Activated naive CD8-positive, alpha-beta T cell treated with anti-CD3 and anti-CD28 coated beads, Interleukin-2, amount 50 U/mL, for 16 hours (primary cell): ENCODE results near the gene PLCH1.

Experiments
- DNase-seq: peaks from one replicate; pipeline ENCODE4 v3.0.0-alpha.2; 2020; ENCODE audit warnings: low read depth, low spot score

PLCH1 gene

DNA sequence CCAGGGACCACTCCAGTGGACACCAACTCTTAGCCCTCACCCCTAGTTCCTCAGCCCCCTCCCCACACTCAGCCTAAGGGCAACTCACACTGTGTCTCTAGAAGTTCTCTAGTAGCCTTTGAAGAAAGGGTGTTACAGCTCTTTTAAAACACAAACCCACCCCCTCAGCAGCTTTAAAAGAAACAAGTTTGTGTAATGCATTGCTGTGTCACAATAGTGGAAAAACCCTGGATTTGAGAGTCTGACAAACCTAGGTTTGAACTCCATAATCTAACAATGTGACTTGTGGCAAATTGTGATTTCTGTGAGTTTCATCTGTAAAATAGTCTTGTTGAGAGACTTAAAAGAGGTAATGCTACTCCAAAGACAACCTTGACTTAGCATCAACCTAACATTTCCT lies 54.0 kb downstream of the PLCH1 start:
- no peak for DNase-seq

DNA sequence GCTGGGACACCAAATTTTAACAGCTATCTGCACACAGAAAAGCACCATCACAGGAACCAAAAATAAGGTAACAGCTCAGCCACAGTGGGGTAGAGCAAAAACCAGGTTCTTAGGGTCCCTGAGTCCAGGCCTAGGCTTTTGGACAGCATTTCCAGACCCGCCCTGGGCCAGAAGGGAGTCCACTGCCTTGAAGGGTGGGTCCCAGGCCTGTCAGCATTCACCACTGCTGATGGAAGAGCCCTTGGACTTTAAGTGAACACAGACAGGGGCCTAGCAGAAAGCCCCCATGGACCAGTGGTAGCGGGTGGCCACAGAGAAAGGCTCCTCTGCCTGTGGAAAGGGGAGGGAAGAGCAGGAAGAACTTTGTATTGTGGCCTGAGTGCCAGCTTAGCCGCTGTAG lies 56.4 kb downstream of the PLCH1 start:
- no peak for DNase-seq

GRCh38 chr3:155683344-155683720 lies 61.5 kb downstream of the PLCH1 start:
- no peak for DNase-seq

DNA sequence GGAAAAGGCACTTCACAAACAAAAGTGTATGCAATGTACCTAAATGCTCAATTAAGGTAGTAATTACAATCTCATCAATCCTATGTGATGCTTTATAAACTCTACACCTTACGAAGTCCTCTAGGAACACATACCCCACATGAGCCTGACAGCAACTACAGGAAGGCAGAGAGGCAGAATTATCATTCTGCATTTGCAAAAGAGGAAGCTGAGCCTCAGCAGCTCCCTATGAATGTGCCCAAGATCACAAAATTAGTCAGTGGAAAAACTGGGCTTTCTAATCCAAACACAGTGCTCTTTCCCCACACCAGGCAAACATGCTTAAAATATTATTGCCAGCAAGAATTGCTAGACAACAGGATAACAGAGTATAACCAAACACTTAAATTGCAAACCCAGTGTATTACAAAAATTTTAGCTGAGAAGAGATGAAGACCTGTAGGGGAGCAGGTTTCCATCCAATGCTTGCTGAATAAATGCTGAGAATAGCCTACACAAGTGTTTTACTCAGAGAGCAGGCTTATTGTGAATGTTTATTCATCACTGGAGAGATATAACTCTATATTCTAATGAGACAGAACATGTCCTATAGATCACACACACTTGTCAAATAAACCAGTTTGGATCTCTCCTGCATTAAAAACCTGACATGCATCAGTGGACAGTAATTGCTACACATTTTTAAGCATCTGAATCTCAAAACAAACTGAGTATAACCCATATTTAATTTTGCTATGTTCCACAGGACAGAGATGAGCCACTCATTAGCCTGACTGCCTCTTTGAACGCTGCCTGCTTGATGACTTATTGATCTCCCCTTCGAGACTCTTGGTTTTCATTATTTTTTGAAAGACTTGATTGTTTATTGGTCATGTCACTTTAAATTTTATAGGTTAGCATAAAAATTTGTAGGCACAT lies 62.2 kb downstream of the PLCH1 start:
- DNase-seq: no peak

GRCh38 chr3:155676252-155676981 lies 68.5 kb downstream of the PLCH1 start:
- DNase-seq: no peak

GRCh38 chr3:155675094-155675493 lies 69.8 kb downstream of the PLCH1 start:
- no peak for DNase-seq

GRCh38 chr3:155673421-155673820 lies 71.5 kb downstream of the PLCH1 start:
- no peak for DNase-seq

DNA sequence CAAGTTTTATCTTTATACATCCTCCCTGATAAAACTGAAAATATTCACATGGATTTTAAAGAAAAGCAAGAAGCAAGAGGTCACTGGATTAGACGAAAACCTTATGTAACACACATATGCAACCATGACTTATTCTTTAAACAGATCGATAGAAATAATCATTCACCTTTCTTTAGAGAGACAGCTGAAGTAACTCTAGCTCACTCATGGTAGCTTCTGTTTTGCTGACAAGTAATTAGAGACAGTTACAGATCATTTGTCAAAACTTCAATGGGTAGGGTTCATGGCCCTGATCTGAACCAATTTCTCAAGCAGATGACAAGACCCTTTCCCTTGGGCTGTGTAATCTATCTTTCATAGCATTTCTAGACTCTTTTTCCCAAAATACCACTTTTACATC lies 74.5 kb downstream of the PLCH1 start:
- DNase-seq: no peak

GRCh38 chr3:155667988-155668387 lies 76.9 kb downstream of the PLCH1 start:
- DNase-seq: no peak

- DNase-seq: no peak
These were observed 79.8 kb downstream of the PLCH1 start for GRCh38 chr3:155664925-155665695.

GRCh38 chr3:155663467-155664212 lies 81.2 kb downstream of the PLCH1 start:
- no peak for DNase-seq

GRCh38 chr3:155661760-155662159 lies 83.1 kb downstream of the PLCH1 start:
- no peak for DNase-seq

DNA sequence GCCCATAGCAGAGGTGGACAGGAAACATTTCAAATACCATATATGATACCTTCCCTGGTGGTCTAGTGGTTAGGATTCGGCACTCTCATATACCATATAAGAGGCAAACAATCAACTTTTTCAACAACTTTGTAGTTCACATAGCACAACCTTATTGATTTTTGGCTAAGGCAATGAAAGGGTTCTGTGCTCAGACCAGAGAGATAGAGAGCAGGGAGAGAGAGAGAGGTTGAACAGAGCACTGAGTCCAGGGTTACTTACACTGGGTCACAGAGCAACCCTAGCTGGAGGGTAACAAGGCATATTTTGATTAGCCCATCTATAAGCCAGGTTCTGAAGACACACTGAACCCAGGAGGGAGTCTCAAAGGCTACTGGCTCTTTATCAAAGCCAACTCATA lies 83.8 kb downstream of the PLCH1 start:
- no peak for DNase-seq

DNA sequence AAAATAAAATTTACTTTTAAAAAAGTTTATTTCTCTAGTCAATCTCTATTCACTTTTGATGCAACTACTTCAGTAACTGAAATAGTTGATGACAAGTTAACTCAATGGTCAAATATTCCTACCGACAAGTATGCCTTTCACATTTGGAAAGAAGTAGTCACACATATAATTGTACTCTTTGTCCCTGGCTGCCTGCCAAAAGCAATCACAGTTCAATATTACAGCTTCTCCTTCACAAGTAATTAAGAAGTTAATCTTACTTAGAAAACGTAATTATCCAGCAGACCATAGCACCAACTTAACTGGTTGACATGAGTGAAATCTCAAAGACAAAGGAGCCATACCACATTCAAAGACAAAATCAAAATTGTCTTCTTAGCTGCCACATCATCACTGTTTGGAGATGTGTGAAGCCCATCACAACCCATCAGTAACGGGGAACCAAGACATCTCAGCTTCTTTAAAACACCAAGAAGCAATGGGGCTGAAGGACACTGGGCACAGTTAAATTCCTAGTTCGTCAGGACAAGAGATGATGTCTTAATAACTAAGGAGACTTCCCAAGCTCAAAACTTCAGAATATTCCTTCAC lies 86.1 kb downstream of the PLCH1 start:
- DNase-seq: no peak

- no peak for DNase-seq
These were observed 86.9 kb downstream of the PLCH1 start for GRCh38 chr3:155658006-155658405.

DNA sequence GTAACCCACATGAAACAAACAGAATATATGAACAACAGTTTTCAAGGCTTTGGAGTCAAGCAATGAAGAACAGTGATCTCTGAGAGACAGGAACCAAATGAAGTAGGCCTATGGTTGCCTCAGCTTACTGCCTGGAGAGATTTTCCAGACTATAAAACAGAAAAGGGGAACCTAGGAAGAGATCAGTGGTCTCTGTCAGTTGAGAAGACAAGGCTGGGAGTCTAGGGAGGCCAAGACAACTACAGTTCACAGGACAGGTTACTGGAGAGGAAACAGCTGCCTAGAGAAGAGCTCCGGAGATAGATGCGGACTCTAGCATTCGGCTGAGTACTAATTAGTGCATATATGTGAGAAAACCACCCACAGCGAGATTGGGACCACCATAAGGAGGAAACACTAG lies 87.7 kb downstream of the PLCH1 start:
- DNase-seq: no peak

- no peak for DNase-seq
These were observed 88.4 kb downstream of the PLCH1 start for GRCh38 chr3:155656466-155656865.

DNA sequence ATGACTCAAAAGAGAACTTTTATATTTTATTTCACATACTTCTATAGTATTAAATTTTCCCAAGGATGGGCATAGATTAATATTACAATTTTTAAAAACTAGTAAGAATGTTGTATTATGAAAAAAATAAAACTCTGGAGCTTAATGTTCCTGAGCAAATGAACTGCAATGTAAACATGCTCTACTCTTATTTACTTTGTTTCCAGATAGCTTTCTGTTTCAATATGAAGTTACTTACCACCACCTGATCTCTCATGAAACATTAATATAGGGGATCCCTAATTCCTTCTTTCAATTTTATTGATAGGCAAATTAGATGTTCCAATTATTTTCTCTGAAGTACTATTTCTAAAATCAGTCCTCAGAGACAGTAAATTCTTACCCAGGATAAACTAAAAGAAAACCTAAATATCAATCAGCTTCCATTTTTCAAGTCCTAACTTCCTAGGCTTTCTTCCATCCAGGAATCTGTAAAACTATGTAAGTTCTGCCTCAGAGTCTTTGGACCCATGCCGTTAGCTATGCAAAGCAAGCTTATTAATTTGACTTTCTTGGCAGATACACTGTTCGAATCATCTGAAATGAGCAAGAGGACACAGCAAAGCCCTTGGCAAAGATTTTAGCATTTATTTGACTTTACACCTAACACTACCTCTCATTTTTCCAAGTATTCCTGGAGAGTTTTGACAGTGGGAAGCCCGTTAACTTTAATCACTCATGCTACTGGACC lies 93.2 kb downstream of the PLCH1 start:
- no peak for DNase-seq

- DNase-seq: no peak
These were observed 96.8 kb downstream of the PLCH1 start for GRCh38 chr3:155648013-155648591.

GRCh38 chr3:155647206-155647605 lies 97.7 kb downstream of the PLCH1 start:
- DNase-seq: no peak
